HepG2 (cell line): ENCODE results near the gene PSKH1. TPM values are rescaled to one million over a fixed set of nuclear protein-coding genes. Genes with fewer than 3 reads are reported as not detected.
A peak's percentile ranks its signal among the peaks of the same experiment; 100 is the strongest.

Experiments used
- FOXM1 ChIP-seq: sonication (generic); formaldehyde crosslinking; IDR thresholded peaks from 2 replicates; pipeline ENCODE4 v1.5.0; 2020; ENCODE audit warnings: missing genetic modification reagents
- PHF21A ChIP-seq: sonication (generic); formaldehyde crosslinking; IDR thresholded peaks from 2 replicates; pipeline ENCODE4 v1.5.0; 2020; ENCODE audit warnings: mild to moderate bottlenecking, missing genetic modification reagents
- TGIF2 ChIP-seq: IDR thresholded peaks from 2 replicates; pipeline ENCODE4 v1.6.1; 2016; ENCODE audit warnings: control low read depth, missing compliant biosample characterization
- YY1 ChIP-seq: IDR thresholded peaks from 2 replicates; pipeline ENCODE4 v1.6.1; 2011; ENCODE audit warnings: low read length, low read depth, moderate library complexity, mild to moderate bottlenecking; ENCODE audit not compliant: insufficient read depth, insufficient replicate concordance
- ZMAT3 ChIP-seq: sonication (generic); formaldehyde crosslinking; conservative IDR thresholded peaks from 2 replicates; pipeline ENCODE4 v1.7.0; 2021; ENCODE audit warnings: missing genetic modification reagents
- ZNF124 ChIP-seq: sonication (generic); formaldehyde crosslinking; IDR thresholded peaks from 2 replicates; pipeline ENCODE4 v1.4.0; 2020; ENCODE audit warnings: missing genetic modification reagents
- ZNF317 ChIP-seq: sonication (generic); formaldehyde crosslinking; IDR thresholded peaks from 2 replicates; pipeline ENCODE4 v1.5.0; 2020; ENCODE audit warnings: mild to moderate bottlenecking, missing genetic modification reagents
- ZNF350 ChIP-seq: sonication (generic); formaldehyde crosslinking; IDR thresholded peaks from 2 replicates; pipeline ENCODE4 v1.4.0; 2020; ENCODE audit warnings: mild to moderate bottlenecking, low read depth, missing genetic modification reagents, borderline replicate concordance
- ZNF75D ChIP-seq: sonication (generic); formaldehyde crosslinking; IDR thresholded peaks from 2 replicates; pipeline ENCODE4 v1.8.1; 2023; ENCODE audit warnings: missing genetic modification reagents, mild to moderate bottlenecking, borderline replicate concordance
- ZNF782 ChIP-seq: sonication (generic); formaldehyde crosslinking; IDR thresholded peaks from 2 replicates; pipeline ENCODE4 v1.4.0; 2020; ENCODE audit warnings: missing genetic modification reagents, mild to moderate bottlenecking, borderline replicate concordance
- ZNF878 ChIP-seq: sonication (generic); formaldehyde crosslinking; IDR thresholded peaks from 2 replicates; pipeline ENCODE4 v1.8.1; 2023; ENCODE audit warnings: mild to moderate bottlenecking, missing genetic modification reagents, moderate library complexity
- polyA plus RNA-seq, 8 experiments: library from polyadenylated mRNA; depleted of rRNA in 3 of 8; stranded (reverse) in 7 of 8; unstranded in 1 of 8; fragments of >200 nt; fragmentation: Illumina TruSeq in 4 of 8; extraction: Trizol in 4 of 8; gene quantifications; 2 replicates each; pipeline versions ENCODE4 v1.2.1 to v1.2.3, GENCODE V29; 2011 to 2016; ENCODE audit warnings: low read depth in 4 of 8, missing spikeins in 1 of 8, mixed read lengths in 1 of 8; ENCODE audit not compliant: insufficient read depth in 1 of 8
- total RNA-seq, 5 experiments: library from RNA; depleted of rRNA; stranded (reverse); fragments of >200 nt; fragmentation: Illumina TruSeq; extraction: Trizol; gene quantifications; 2 replicates each; pipeline ENCODE4 v1.2.3, GENCODE V29; 2016; ENCODE audit warnings: low read depth in 1 of 5
- TF ChIP-seq, protein P1 (sequence below): IDR thresholded peaks from 2 replicates; pipeline ENCODE4 v1.6.1; 2016; ENCODE audit warnings: low read depth, control low read depth
- TF ChIP-seq, protein P2 (sequence below): sonication (generic); formaldehyde crosslinking; conservative IDR thresholded peaks from 2 replicates; pipeline ENCODE4 v1.4.0; 2020; ENCODE audit warnings: mild to moderate bottlenecking, missing genetic modification reagents, moderate library complexity
- TF ChIP-seq, protein P3 (sequence below), 2 experiments: sonication (generic) in 1 of 2; formaldehyde crosslinking in 1 of 2; IDR thresholded peaks; 2 replicates each; pipeline versions ENCODE4 v1.4.0 to v1.6.1; 2018 to 2020; ENCODE audit warnings: missing genetic modification reagents in 2 of 2, borderline replicate concordance in 1 of 2, low read depth in 1 of 2, mild to moderate bottlenecking in 1 of 2, missing biosample characterization in 1 of 2
- TF ChIP-seq, protein P4 (sequence below): sonication (generic); formaldehyde crosslinking; IDR thresholded peaks from 2 replicates; pipeline ENCODE4 v1.8.0; 2023; ENCODE audit warnings: mild to moderate bottlenecking, missing genetic modification reagents
- TF ChIP-seq, protein P5 (sequence below): sonication (generic); formaldehyde crosslinking; IDR thresholded peaks from 2 replicates; pipeline ENCODE4 v1.4.0; 2020; ENCODE audit warnings: mild to moderate bottlenecking, missing genetic modification reagents

The PSKH1 gene
- total and polyA plus RNA-seq, 2 of the 13 experiments (the other 11 are each of a cell fraction or from before 2014, with no cell fraction given): 8.4 to 19.1 TPM

DNA sequence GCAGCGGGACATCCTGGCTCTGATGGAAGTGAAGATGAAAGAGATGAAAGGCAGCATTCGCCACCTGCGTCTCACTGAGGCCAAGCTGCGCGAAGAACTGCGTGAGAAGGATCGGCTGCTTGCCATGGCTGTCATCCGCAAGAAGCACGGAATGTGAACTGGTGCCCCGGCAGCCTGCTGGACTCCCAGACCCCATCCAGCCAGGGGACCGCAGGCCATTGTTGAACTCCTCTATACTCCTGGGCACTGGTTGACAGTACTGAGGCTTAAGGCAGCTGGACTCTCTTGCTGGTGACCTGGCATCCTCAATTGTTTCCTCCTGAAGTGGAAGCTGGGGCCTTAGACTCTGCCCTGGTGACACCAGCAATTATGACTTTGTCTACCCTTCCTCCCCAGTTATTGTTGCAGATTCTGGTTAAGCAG lies 49.7 kb upstream of the PSKH1 start (continued):
- TF ChIP-seq, protein P1, sequence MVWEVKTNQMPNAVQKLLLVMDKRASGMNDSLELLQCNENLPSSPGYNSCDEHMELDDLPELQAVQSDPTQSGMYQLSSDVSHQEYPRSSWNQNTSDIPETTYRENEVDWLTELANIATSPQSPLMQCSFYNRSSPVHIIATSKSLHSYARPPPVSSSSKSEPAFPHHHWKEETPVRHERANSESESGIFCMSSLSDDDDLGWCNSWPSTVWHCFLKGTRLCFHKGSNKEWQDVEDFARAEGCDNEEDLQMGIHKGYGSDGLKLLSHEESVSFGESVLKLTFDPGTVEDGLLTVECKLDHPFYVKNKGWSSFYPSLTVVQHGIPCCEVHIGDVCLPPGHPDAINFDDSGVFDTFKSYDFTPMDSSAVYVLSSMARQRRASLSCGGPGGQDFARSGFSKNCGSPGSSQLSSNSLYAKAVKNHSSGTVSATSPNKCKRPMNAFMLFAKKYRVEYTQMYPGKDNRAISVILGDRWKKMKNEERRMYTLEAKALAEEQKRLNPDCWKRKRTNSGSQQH (CRISPR knock-in tag): no peak
- 0 out of 2 replicates have a peak, but pooled peaks have one; percentile 28 for TF ChIP-seq ZMAT3 (CRISPR knock-in tag)
- TF ChIP-seq ZNF317 (CRISPR knock-in tag): no peak; the same call in 1 of the 2 replicates
- TF ChIP-seq PHF21A: 0 out of 2 replicates have a peak, but pooled peaks have one; percentile 0
- TF ChIP-seq ZNF350 (CRISPR knock-in tag): 0 out of 2 replicates have a peak, but pooled peaks have one; percentile 7
- TF ChIP-seq, protein P2, sequence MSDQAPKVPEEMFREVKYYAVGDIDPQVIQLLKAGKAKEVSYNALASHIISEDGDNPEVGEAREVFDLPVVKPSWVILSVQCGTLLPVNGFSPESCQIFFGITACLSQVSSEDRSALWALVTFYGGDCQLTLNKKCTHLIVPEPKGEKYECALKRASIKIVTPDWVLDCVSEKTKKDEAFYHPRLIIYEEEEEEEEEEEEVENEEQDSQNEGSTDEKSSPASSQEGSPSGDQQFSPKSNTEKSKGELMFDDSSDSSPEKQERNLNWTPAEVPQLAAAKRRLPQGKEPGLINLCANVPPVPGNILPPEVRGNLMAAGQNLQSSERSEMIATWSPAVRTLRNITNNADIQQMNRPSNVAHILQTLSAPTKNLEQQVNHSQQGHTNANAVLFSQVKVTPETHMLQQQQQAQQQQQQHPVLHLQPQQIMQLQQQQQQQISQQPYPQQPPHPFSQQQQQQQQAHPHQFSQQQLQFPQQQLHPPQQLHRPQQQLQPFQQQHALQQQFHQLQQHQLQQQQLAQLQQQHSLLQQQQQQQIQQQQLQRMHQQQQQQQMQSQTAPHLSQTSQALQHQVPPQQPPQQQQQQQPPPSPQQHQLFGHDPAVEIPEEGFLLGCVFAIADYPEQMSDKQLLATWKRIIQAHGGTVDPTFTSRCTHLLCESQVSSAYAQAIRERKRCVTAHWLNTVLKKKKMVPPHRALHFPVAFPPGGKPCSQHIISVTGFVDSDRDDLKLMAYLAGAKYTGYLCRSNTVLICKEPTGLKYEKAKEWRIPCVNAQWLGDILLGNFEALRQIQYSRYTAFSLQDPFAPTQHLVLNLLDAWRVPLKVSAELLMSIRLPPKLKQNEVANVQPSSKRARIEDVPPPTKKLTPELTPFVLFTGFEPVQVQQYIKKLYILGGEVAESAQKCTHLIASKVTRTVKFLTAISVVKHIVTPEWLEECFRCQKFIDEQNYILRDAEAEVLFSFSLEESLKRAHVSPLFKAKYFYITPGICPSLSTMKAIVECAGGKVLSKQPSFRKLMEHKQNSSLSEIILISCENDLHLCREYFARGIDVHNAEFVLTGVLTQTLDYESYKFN (CRISPR knock-in tag): 0 out of 2 replicates have a peak, but pooled peaks have one; percentile 5
- TF ChIP-seq ZNF782: 0 out of 2 replicates have a peak, but pooled peaks have one; percentile 60
- TF ChIP-seq ZNF878 (CRISPR knock-in tag): no peak
- TF ChIP-seq, protein P3, sequence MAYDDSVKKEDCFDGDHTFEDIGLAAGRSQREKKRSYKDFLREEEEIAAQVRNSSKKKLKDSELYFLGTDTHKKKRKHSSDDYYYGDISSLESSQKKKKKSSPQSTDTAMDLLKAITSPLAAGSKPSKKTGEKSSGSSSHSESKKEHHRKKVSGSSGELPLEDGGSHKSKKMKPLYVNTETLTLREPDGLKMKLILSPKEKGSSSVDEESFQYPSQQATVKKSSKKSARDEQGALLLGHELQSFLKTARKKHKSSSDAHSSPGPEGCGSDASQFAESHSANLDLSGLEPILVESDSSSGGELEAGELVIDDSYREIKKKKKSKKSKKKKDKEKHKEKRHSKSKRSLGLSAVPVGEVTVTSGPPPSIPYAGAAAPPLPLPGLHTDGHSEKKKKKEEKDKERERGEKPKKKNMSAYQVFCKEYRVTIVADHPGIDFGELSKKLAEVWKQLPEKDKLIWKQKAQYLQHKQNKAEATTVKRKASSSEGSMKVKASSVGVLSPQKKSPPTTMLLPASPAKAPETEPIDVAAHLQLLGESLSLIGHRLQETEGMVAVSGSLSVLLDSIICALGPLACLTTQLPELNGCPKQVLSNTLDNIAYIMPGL (CRISPR knock-in tag; IDR thresholded peaks at IDR 0.05; ENCODE audit: borderline replicate concordance in 1 of 2, low read depth in 1 of 2): no peak
- 0 out of 2 replicates have a peak, but pooled peaks have one; percentile 2 for TF ChIP-seq TGIF2 (CRISPR knock-in tag)
- TF ChIP-seq ZNF75D (CRISPR knock-in tag): no peak
- TF ChIP-seq ZNF124 (CRISPR knock-in tag): no peak
- TF ChIP-seq YY1: peak; percentile 3
- TF ChIP-seq, protein P4, sequence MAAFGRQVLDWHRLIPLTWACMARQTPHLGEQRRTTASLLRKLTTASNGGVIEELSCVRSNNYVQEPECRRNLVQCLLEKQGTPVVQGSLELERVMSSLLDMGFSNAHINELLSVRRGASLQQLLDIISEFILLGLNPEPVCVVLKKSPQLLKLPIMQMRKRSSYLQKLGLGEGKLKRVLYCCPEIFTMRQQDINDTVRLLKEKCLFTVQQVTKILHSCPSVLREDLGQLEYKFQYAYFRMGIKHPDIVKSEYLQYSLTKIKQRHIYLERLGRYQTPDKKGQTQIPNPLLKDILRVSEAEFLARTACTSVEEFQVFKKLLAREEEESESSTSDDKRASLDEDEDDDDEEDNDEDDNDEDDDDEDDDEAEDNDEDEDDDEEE (CRISPR knock-in tag): 0 out of 2 replicates have a peak, but pooled peaks have one; percentile 45
- TF ChIP-seq, protein P5, sequence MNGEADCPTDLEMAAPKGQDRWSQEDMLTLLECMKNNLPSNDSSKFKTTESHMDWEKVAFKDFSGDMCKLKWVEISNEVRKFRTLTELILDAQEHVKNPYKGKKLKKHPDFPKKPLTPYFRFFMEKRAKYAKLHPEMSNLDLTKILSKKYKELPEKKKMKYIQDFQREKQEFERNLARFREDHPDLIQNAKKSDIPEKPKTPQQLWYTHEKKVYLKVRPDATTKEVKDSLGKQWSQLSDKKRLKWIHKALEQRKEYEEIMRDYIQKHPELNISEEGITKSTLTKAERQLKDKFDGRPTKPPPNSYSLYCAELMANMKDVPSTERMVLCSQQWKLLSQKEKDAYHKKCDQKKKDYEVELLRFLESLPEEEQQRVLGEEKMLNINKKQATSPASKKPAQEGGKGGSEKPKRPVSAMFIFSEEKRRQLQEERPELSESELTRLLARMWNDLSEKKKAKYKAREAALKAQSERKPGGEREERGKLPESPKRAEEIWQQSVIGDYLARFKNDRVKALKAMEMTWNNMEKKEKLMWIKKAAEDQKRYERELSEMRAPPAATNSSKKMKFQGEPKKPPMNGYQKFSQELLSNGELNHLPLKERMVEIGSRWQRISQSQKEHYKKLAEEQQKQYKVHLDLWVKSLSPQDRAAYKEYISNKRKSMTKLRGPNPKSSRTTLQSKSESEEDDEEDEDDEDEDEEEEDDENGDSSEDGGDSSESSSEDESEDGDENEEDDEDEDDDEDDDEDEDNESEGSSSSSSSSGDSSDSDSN (CRISPR knock-in tag): no peak
- TF ChIP-seq FOXM1: no peak
